ENCODE data around the gene VPS35L. TPM values are rescaled to one million over a fixed set of nuclear protein-coding genes. Genes with fewer than 3 reads are reported as not detected.

The VPS35L gene
- total and polyA plus RNA-seq, 2 of the 13 experiments (the other 11 are each of a cell fraction or from before 2014, with no cell fraction given) = 1.4 to 1.6 TPM

GRCh38 chr16:19613834-19614233 lies 58.3 kb downstream of the VPS35L start (continued):
- TF ChIP-seq ZBTB40 (IDR thresholded peaks at IDR 0.05) (no peak), ZBTB40 (CRISPR knock-in tag; IDR thresholded peaks at IDR 0.05) (no peak), GZF1 (CRISPR knock-in tag; IDR thresholded peaks at IDR 0.05) (no peak), ZNF747 (CRISPR knock-in tag; IDR thresholded peaks at IDR 0.05; ENCODE audit: borderline replicate concordance) (no peak), SMARCE1 (IDR thresholded peaks at IDR 0.05; ENCODE audit: borderline replicate concordance) (no peak), ZNF780A (CRISPR knock-in tag; IDR thresholded peaks at IDR 0.05) (no peak)

Data from HepG2 (cell line).